HCT116 (cell line): ENCODE data around the gene ABCG8. TPM values are rescaled to one million over a fixed set of nuclear protein-coding genes. Genes with fewer than 3 reads are reported as not detected.

ENCODE experiments used
- ATAC-seq: fragments of 200-7000 bp; cut with Tn5 transposase; 2 replicates; pipeline ENCODE4 v1.9.1; 2020; ENCODE audit warnings: mild to moderate bottlenecking, moderate library complexity
- BruUV-seq: library from RNA; stranded (reverse); fragments of 400-500 nt; replicated peaks from 2 replicates; lab custom pipeline; 2021; lab: Mats Ljungman, UMichigan
- CTCF ChIA-PET: fragments of 300-600 bp; sonication (Branson Sonifier 250); formaldehyde crosslinking; loops from one replicate; lab custom pipeline; 2021; ENCODE audit warnings: antibody characterized with exemption; lab: Charles Lee
- POLR2A ChIA-PET: fragments of 300-600, 350-600 bp; sonication (Branson Sonifier 250); formaldehyde crosslinking; loops from one replicate; lab custom pipeline; 2021; ENCODE audit warnings: antibody characterized with exemption; lab: Charles Lee
- RAD21 ChIA-PET, 2 experiments: fragments of 300-600 bp; sonication (Branson Sonifier 250); formaldehyde crosslinking; loops; one replicate each; lab custom pipeline; 2023; ENCODE audit warnings: low total read pairs in 2 of 2; ENCODE audit not compliant: uncharacterized antibody in 2 of 2, unreplicated experiment in 2 of 2, low non-redundant PET in 1 of 2; lab: Charles Lee
- DNase-seq: peaks from one replicate; pipeline ENCODE4 v3.0.0-alpha.2; 2010; ENCODE audit warnings: low read depth, low spot score
- H2AFZ ChIP-seq: fragments of 200-600 bp; shearing (Covaris generic), sonication (generic); 2 replicates; pipeline ENCODE4 v1.6.1; 2017; ENCODE audit warnings: low read depth, mixed run types, mixed read lengths, antibody characterized with exemption, low read length; ENCODE audit not compliant: poor library complexity, severe bottlenecking
- H3K27ac ChIP-seq: 2 replicates; pipeline ENCODE4 v1.5.1; 2012; ENCODE audit warnings: low read depth, low read length
- H3K27me3 ChIP-seq: fragments of 200-600 bp; sonication (generic); 2 replicates; pipeline ENCODE4 v1.6.1; 2016; ENCODE audit warnings: mixed run types, low read length, mixed read lengths; ENCODE audit not compliant: insufficient read depth
- H3K36me3 ChIP-seq, 2 experiments: fragments of 200-500 bp in 1 of 2; fragments of 200-600 bp in 1 of 2; sonication (Bioruptor generic) in 1 of 2; sonication (generic) in 1 of 2; 2 replicates each; pipeline versions ENCODE4 v1.5.1 to v1.6.1; 2014 to 2016; ENCODE audit warnings: low read length in 2 of 2, inconsistent platforms in 1 of 2, mixed read lengths in 1 of 2, mixed run types in 1 of 2; ENCODE audit not compliant: insufficient read depth in 2 of 2, control insufficient read depth in 1 of 2
- H3K4me1 ChIP-seq, 2 experiments: fragments of 200-600 bp in 1 of 2; sonication (generic) in 1 of 2; 2 replicates each; pipeline versions ENCODE4 v1.5.1 to v1.6.1; 2012 to 2017; ENCODE audit warnings: low read length in 2 of 2, inconsistent platforms in 1 of 2, mild to moderate bottlenecking in 1 of 2, mixed read lengths in 1 of 2, mixed run types in 1 of 2, moderate library complexity in 1 of 2; ENCODE audit not compliant: insufficient read depth in 2 of 2, control insufficient read depth in 1 of 2
- H3K4me2 ChIP-seq: fragments of 200-600 bp; sonication (generic); 2 replicates; pipeline ENCODE4 v1.6.1; 2017; ENCODE audit warnings: mixed run types, low read length, mixed read lengths
- H3K4me3 ChIP-seq, 2 experiments: fragments of 200-600 bp in 1 of 2; sonication (generic) in 1 of 2; replicated peaks in 1 of 2; 2 replicates each; pipeline ENCODE4 v1.5.1; 2011 to 2016; ENCODE audit warnings: low read length in 2 of 2, control low read depth in 1 of 2, low read depth in 1 of 2, mild to moderate bottlenecking in 1 of 2, mixed read lengths in 1 of 2, mixed run types in 1 of 2
- H3K79me2 ChIP-seq: fragments of 200-600 bp; sonication (generic); 2 replicates; pipeline ENCODE4 v1.6.1; 2017; ENCODE audit warnings: mild to moderate bottlenecking, mixed run types, low read length, moderate library complexity, mixed read lengths; ENCODE audit not compliant: insufficient read depth
- H3K9ac ChIP-seq: fragments of 200-600 bp; sonication (generic); 2 replicates; pipeline ENCODE4 v1.6.1; 2016; ENCODE audit warnings: low read length, mixed read lengths
- H3K9me2 ChIP-seq: fragments of 200-600 bp; sonication (generic), shearing (Covaris generic); 2 replicates; pipeline ENCODE4 v1.6.1; 2017; ENCODE audit warnings: mixed run types, mild to moderate bottlenecking, moderate library complexity; ENCODE audit not compliant: insufficient read depth
- H3K9me3 ChIP-seq, 2 experiments: fragments of 200-500 bp in 1 of 2; fragments of 200-600 bp in 1 of 2; sonication (Bioruptor generic) in 1 of 2; sonication (generic) in 1 of 2; 2 replicates each; pipeline ENCODE4 v1.6.1; 2014 to 2017; ENCODE audit warnings: low read length in 2 of 2, mixed read lengths in 2 of 2, inconsistent platforms in 1 of 2, low read depth in 1 of 2, mild to moderate bottlenecking in 1 of 2, mixed run types in 1 of 2, moderate library complexity in 1 of 2; ENCODE audit not compliant: control insufficient read depth in 1 of 2, insufficient read depth in 1 of 2
- H4K20me1 ChIP-seq: fragments of 200-600 bp; sonication (generic), shearing (Covaris generic); 2 replicates; pipeline ENCODE4 v1.6.1; 2017; ENCODE audit warnings: mixed run types, mild to moderate bottlenecking, moderate library complexity; ENCODE audit not compliant: insufficient read depth
- CBX3 ChIP-seq: IDR thresholded peaks from 2 replicates; pipeline ENCODE4 v1.6.1; 2012; ENCODE audit warnings: low read depth
- CEBPB ChIP-seq: IDR thresholded peaks from 2 replicates; pipeline ENCODE4 v1.6.1; 2012; ENCODE audit warnings: low read depth
- CTCF ChIP-seq, 3 experiments: fragments of 200-600 bp in 1 of 3; sonication (generic) in 1 of 3; IDR thresholded peaks in 2 of 3; conservative IDR thresholded peaks in 1 of 3; 2 replicates each; pipeline ENCODE4 v1.5.1; 2012 to 2017; ENCODE audit warnings: low read depth in 2 of 3, low read length in 2 of 3, antibody characterized with exemption in 1 of 3, borderline replicate concordance in 1 of 3, control low read depth in 1 of 3, mild to moderate bottlenecking in 1 of 3, mixed read lengths in 1 of 3, mixed run types in 1 of 3, moderate library complexity in 1 of 3; ENCODE audit not compliant: insufficient read depth in 1 of 3
- EGR1 ChIP-seq: IDR thresholded peaks from 2 replicates; pipeline ENCODE4 v1.6.1; 2012; ENCODE audit warnings: low read depth
- ELF1 ChIP-seq: IDR thresholded peaks from 2 replicates; pipeline ENCODE4 v1.6.1; 2012; ENCODE audit warnings: low read depth, borderline replicate concordance
- EZH2 ChIP-seq: fragments of 200-600 bp; sonication (generic); IDR thresholded peaks from 2 replicates; pipeline ENCODE4 v1.6.1; 2017; ENCODE audit warnings: antibody characterized with exemption, mixed run types
- EZH2phosphoT487 ChIP-seq: fragments of 200-600 bp; IDR thresholded peaks from 2 replicates; pipeline ENCODE4 v1.6.1; 2018; ENCODE audit warnings: antibody characterized with exemption, borderline replicate concordance
- FOSL1 ChIP-seq: IDR thresholded peaks from 2 replicates; pipeline ENCODE4 v1.6.1; 2012; ENCODE audit warnings: low read depth
- JUND ChIP-seq: IDR thresholded peaks from 2 replicates; pipeline ENCODE4 v1.6.1; 2012
- MAX ChIP-seq: IDR thresholded peaks from 2 replicates; pipeline ENCODE4 v1.6.1; 2012
- POLR2A ChIP-seq: IDR thresholded peaks from 2 replicates; pipeline ENCODE4 v1.7.0; 2011; ENCODE audit warnings: borderline replicate concordance; ENCODE audit not compliant: insufficient read depth, insufficient read length; ENCODE audit errors: extremely low read depth
- POLR2AphosphoS5 ChIP-seq: IDR thresholded peaks from 2 replicates; pipeline ENCODE4 v1.6.1; 2011; ENCODE audit warnings: mild to moderate bottlenecking, low read depth, low read length, moderate library complexity
- RAD21 ChIP-seq: IDR thresholded peaks from 2 replicates; pipeline ENCODE4 v1.6.1; 2012; ENCODE audit warnings: low read depth, mild to moderate bottlenecking
- REST ChIP-seq: IDR thresholded peaks from 2 replicates; pipeline ENCODE4 v1.6.1; 2012; ENCODE audit warnings: low read depth
- SP1 ChIP-seq: IDR thresholded peaks from 2 replicates; pipeline ENCODE4 v1.6.1; 2012; ENCODE audit warnings: low read depth
- TCF7L2 ChIP-seq: IDR thresholded peaks from 2 replicates; pipeline ENCODE4 v1.7.0; 2011; ENCODE audit warnings: borderline replicate concordance, inconsistent platforms; ENCODE audit not compliant: insufficient read depth, insufficient read length; ENCODE audit errors: extremely low read depth
- ZBTB33 ChIP-seq: IDR thresholded peaks from 2 replicates; pipeline ENCODE4 v1.6.1; 2011; ENCODE audit warnings: mild to moderate bottlenecking, low read length, moderate library complexity; ENCODE audit not compliant: insufficient replicate concordance; ENCODE audit errors: extremely low read depth
- ZNF274 ChIP-seq: fragments of 200-500 bp; sonication (Bioruptor generic); IDR thresholded peaks from 2 replicates; pipeline ENCODE4 v1.6.1; 2014; ENCODE audit warnings: mild to moderate bottlenecking, low read depth, low read length, inconsistent platforms
- intact Hi-C: fragments of 100-400 bp; cut with micrococcal nuclease; formaldehyde crosslinking; loops from 2 replicates; pipeline ENCODE4 v1.10.0; 2022
- total RNA-seq: library from RNA; stranded (reverse); gene quantifications from one replicate; pipeline ENCODE4 v1.2.1, GENCODE V29; 2021; ENCODE audit not compliant: unreplicated experiment

Gene ABCG8
- total RNA-seq, 1 experiment from 2014 or later, result 0.05 TPM

GRCh38 chr2:43927442-43927841 is 88.7 kb downstream of the ABCG8 start:
- RAD21 ChIA-PET, result no interaction called here
- Histone ChIP-seq H3K9ac (no peak overlapping the region), H2AFZ (no peak overlapping the region), H4K20me1 (peaks cover 3% of the 10 kb centered on the region), H3K27me3 (no peaks in the 10 kb centered on the region)
- no TSS peak for BruUV-seq
- TF ChIP-seq ELF1 (no peak), MAX (no peak), EZH2 (no peak), FOSL1 (no peak), EGR1 (no peak), ZNF274 (no peak), RAD21 (no peak), EZH2phosphoT487 (no peak), CEBPB (no peak), POLR2A (no peak), ZBTB33 (no peak), CTCF (IDR thresholded peaks at IDR 0.05 in 2 of 3, conservative IDR thresholded peaks at IDR 0.05 in 1 of 3; ENCODE audit: borderline replicate concordance in 1 of 3, insufficient read depth in 1 of 3, low read depth in 2 of 3, low read length in 2 of 3) (no peak), POLR2AphosphoS5 (no peak), CBX3 (no peak), SP1 (no peak), TCF7L2 (no peak), REST (no peak), JUND (no peak)
- TF ChIP-seq, all 23 proteins: peak for 0
- peaks cover 68% of the 10 kb centered on the region for H3K79me2 ChIP-seq
- DNase-seq (no peak), ATAC-seq (no peak)
- intact Hi-C loops, result no loop called here
- H3K4me2 ChIP-seq, result no peak overlapping the region
- POLR2A ChIA-PET, result no interaction called here
- H3K4me1 ChIP-seq, result no peaks in the 10 kb centered on the region
- H3K36me3 ChIP-seq, result peaks cover 42 to 63% of the 10 kb centered on the region in 2 experiments
- H3K9me3 ChIP-seq, result no peaks in the 10 kb centered on the region
- CTCF ChIA-PET, result no interaction called here
- H3K27ac ChIP-seq, result no peak overlapping the region
- no peak overlapping the region for H3K4me3 ChIP-seq
- no peaks in the 10 kb centered on the region for H3K9me2 ChIP-seq
